Neural cell (in vitro differentiated cells): ENCODE results near the gene SLC27A4. TPM values are rescaled to one million over a fixed set of nuclear protein-coding genes. Genes with fewer than 3 reads are reported as not detected.
A peak's percentile ranks its signal among the peaks of the same experiment; 100 is the strongest.

Experiments used
- H2AFZ ChIP-seq: fragments of 200-600, 300-800 bp; sonication (generic), shearing (Covaris generic); 2 replicates; pipeline ENCODE4 v1.6.0; 2014; ENCODE audit warnings: low read depth, mild to moderate bottlenecking, antibody characterized with exemption, low read length, moderate library complexity
- H3F3A ChIP-seq: fragments of 200-600 bp; shearing (Covaris generic); 2 replicates; pipeline ENCODE4 v1.6.1; 2016; ENCODE audit warnings: mild to moderate bottlenecking, moderate library complexity, mixed read lengths, antibody characterized with exemption, low read length; ENCODE audit not compliant: insufficient read depth, poor library complexity, severe bottlenecking
- H3K27ac ChIP-seq: fragments of 200-600, 300-800 bp; sonication (generic), shearing (Covaris generic); 2 replicates; pipeline ENCODE4 v1.5.1; 2014; ENCODE audit warnings: mild to moderate bottlenecking, low read length, moderate library complexity
- H3K27me3 ChIP-seq: fragments of 300-800, 200-600 bp; sonication (generic), shearing (Covaris generic); 2 replicates; pipeline ENCODE4 v1.6.0; 2014; ENCODE audit warnings: mild to moderate bottlenecking, low read depth, low read length, moderate library complexity; ENCODE audit not compliant: insufficient read depth
- H3K36me3 ChIP-seq: fragments of 300-800, 200-600 bp; sonication (generic), shearing (Covaris generic); 2 replicates; pipeline ENCODE4 v1.5.1; 2014; ENCODE audit warnings: mild to moderate bottlenecking, antibody characterized with exemption, low read length, moderate library complexity; ENCODE audit not compliant: insufficient read depth
- H3K4me2 ChIP-seq: fragments of 300-800, 200-600 bp; sonication (generic), shearing (Covaris generic); 2 replicates; pipeline ENCODE4 v1.6.0; 2014; ENCODE audit warnings: mild to moderate bottlenecking, low read length
- H3K4me3 ChIP-seq: fragments of 300-800, 200-600 bp; sonication (generic), shearing (Covaris generic); 2 replicates; pipeline ENCODE4 v1.5.1; 2014; ENCODE audit warnings: mild to moderate bottlenecking, low read length, moderate library complexity
- H3K79me2 ChIP-seq: fragments of 200-600 bp; shearing (Covaris generic); replicated peaks from 2 replicates; pipeline ENCODE4 v1.6.0; 2014; ENCODE audit warnings: mild to moderate bottlenecking, low read length, moderate library complexity; ENCODE audit not compliant: insufficient read depth
- H3K9ac ChIP-seq: fragments of 300-800, 200-600 bp; sonication (generic), shearing (Covaris generic); 2 replicates; pipeline ENCODE4 v1.6.1; 2016; ENCODE audit warnings: mild to moderate bottlenecking, low read length, mixed read lengths
- H3K9me2 ChIP-seq: fragments of 200-600 bp; shearing (Covaris generic); 2 replicates; pipeline ENCODE4 v1.6.1; 2016; ENCODE audit warnings: mild to moderate bottlenecking, low read length, mixed read lengths; ENCODE audit not compliant: insufficient read depth
- H3K9me3 ChIP-seq: fragments of 200-600, 300-800 bp; sonication (generic), shearing (Covaris generic); 2 replicates; pipeline ENCODE4 v1.6.1; 2016; ENCODE audit warnings: mild to moderate bottlenecking, mixed run types, low read length, moderate library complexity, mixed read lengths
- H4K20me1 ChIP-seq: fragments of 200-600 bp; shearing (Covaris generic); 2 replicates; pipeline ENCODE4 v1.6.1; 2016; ENCODE audit warnings: mild to moderate bottlenecking, mixed run types; ENCODE audit not compliant: insufficient read depth
- CTCF ChIP-seq: fragments of 450-650 bp; IDR thresholded peaks from 2 replicates; pipeline ENCODE4 v1.5.1; 2014; ENCODE audit warnings: antibody characterized with exemption, mild to moderate bottlenecking, moderate library complexity; ENCODE audit not compliant: poor library complexity, severe bottlenecking
- EP300 ChIP-seq: fragments of 450-650 bp; conservative IDR thresholded peaks from 2 replicates; pipeline ENCODE4 v1.6.1; 2014; ENCODE audit warnings: antibody characterized with exemption, mild to moderate bottlenecking, moderate library complexity; ENCODE audit not compliant: poor library complexity, severe bottlenecking
- EZH2 ChIP-seq: fragments of 200-600, 300-800 bp; shearing (Covaris generic), sonication (generic); IDR thresholded peaks from 2 replicates; pipeline ENCODE4 v1.6.1; 2014; ENCODE audit warnings: antibody characterized with exemption, low read length, borderline replicate concordance, mild to moderate bottlenecking; ENCODE audit not compliant: insufficient read depth, poor library complexity, severe bottlenecking
- MXI1 ChIP-seq: fragments of 450-650 bp; conservative IDR thresholded peaks from 2 replicates; pipeline ENCODE4 v1.6.1; 2014; ENCODE audit warnings: antibody characterized with exemption, mild to moderate bottlenecking; ENCODE audit not compliant: poor library complexity, severe bottlenecking
- POLR2AphosphoS5 ChIP-seq: IDR thresholded peaks from 2 replicates; pipeline ENCODE4 v1.6.1; 2012
- RAD21 ChIP-seq: fragments of 450-650 bp; conservative IDR thresholded peaks from 2 replicates; pipeline ENCODE4 v1.6.1; 2014; ENCODE audit warnings: antibody characterized with exemption, mild to moderate bottlenecking, moderate library complexity
- REST ChIP-seq: IDR thresholded peaks from 2 replicates; pipeline ENCODE4 v1.6.1; 2012; ENCODE audit warnings: borderline replicate concordance
- SMC3 ChIP-seq: fragments of 450-650 bp; conservative IDR thresholded peaks from 2 replicates; pipeline ENCODE4 v1.6.1; 2014; ENCODE audit warnings: antibody characterized with exemption, mild to moderate bottlenecking, moderate library complexity; ENCODE audit not compliant: poor library complexity
- TAF1 ChIP-seq: IDR thresholded peaks from 2 replicates; pipeline ENCODE4 v1.6.1; 2012; ENCODE audit warnings: low read depth
- polyA plus RNA-seq: library from polyadenylated mRNA; depleted of rRNA; stranded (reverse); fragments of >200 nt; gene quantifications from 2 replicates; pipeline ENCODE4 v1.2.3, GENCODE V29; 2014

SLC27A4 gene
- polyA plus RNA-seq, 1 donor from 2014 or later = 31.6 TPM

- H3F3A ChIP-seq = no peaks in the 10 kb centered on the region
- H3K9me2 ChIP-seq = no peaks in the 10 kb centered on the region
- no peaks in the 10 kb centered on the region for H3K9me3 ChIP-seq
- no peak for TF ChIP-seq MXI1
- no peak for TF ChIP-seq TAF1
- no peak for TF ChIP-seq POLR2AphosphoS5
- TF ChIP-seq EP300 = no peak
- no peak for TF ChIP-seq SMC3
- TF ChIP-seq RAD21 = no peak
- no peak for TF ChIP-seq REST
- TF ChIP-seq EZH2 = no peak
- no peak for TF ChIP-seq CTCF
- no peak overlapping the region for H3K4me2 ChIP-seq
- no peak overlapping the region for H3K9ac ChIP-seq
- no peak overlapping the region for H3K27ac ChIP-seq
- no peaks in the 10 kb centered on the region for H3K79me2 ChIP-seq
- no peaks in the 10 kb centered on the region for H4K20me1 ChIP-seq
- no peak overlapping the region for H2AFZ ChIP-seq
- no peaks in the 10 kb centered on the region for H3K27me3 ChIP-seq
- no peak overlapping the region for H3K4me3 ChIP-seq
- H3K36me3 ChIP-seq = no peaks in the 10 kb centered on the region
Observed at GRCh38 chr9:128360826-128361225, 20.5 kb downstream of the SLC27A4 start.

GRCh38 chr9:128361296-128361985 is 21.1 kb downstream of the SLC27A4 start:
- Histone ChIP-seq H3K4me2 (no peak overlapping the region), H4K20me1 (no peaks in the 10 kb centered on the region)

More at GRCh38 chr9:128361296-128361985, 21.1 kb downstream of the SLC27A4 start:
- Histone ChIP-seq H3K27ac (no peak overlapping the region), H3K9me2 (no peaks in the 10 kb centered on the region), H3F3A (no peaks in the 10 kb centered on the region), H3K4me3 (peak overlapping the region; percentile 45), H3K27me3 (no peaks in the 10 kb centered on the region), H3K79me2 (no peaks in the 10 kb centered on the region), H3K9me3 (no peaks in the 10 kb centered on the region), H2AFZ (peak overlapping the region; percentile 17), H3K36me3 (no peaks in the 10 kb centered on the region), H3K9ac (peak overlapping the region; percentile 22)
- TF ChIP-seq POLR2AphosphoS5 (no peak), CTCF (no peak), REST (no peak), RAD21 (no peak), MXI1 (no peak), EZH2 (no peak), TAF1 (no peak), SMC3 (no peak), EP300 (no peak)
